Bone marrow (tissue), 2 donors: ENCODE data around the gene UFSP2.

Source experiments
- DNase-seq, 2 donors: peaks; one replicate each; lab custom pipeline; 2025; lab: John Stamatoyannopoulos, UW

The UFSP2 gene

GRCh38 chr4:185352741-185353140, 73.0 kb downstream of the UFSP2 start:
- no peak for DNase-seq

GRCh38 chr4:185352202-185352601, 73.6 kb downstream of the UFSP2 start:
- DNase-seq: no peak

GRCh38 chr4:185351691-185352090, 74.1 kb downstream of the UFSP2 start:
- DNase-seq: no peak
